Measurements from ENCODE around the gene WBP2. TPM values are rescaled to one million over a fixed set of nuclear protein-coding genes. Genes with fewer than 3 reads are reported as not detected.

WBP2 gene
- total RNA-seq, 4 donors from 2014 or later: 27.7 to 75.1 (median 56.8) TPM

DNA sequence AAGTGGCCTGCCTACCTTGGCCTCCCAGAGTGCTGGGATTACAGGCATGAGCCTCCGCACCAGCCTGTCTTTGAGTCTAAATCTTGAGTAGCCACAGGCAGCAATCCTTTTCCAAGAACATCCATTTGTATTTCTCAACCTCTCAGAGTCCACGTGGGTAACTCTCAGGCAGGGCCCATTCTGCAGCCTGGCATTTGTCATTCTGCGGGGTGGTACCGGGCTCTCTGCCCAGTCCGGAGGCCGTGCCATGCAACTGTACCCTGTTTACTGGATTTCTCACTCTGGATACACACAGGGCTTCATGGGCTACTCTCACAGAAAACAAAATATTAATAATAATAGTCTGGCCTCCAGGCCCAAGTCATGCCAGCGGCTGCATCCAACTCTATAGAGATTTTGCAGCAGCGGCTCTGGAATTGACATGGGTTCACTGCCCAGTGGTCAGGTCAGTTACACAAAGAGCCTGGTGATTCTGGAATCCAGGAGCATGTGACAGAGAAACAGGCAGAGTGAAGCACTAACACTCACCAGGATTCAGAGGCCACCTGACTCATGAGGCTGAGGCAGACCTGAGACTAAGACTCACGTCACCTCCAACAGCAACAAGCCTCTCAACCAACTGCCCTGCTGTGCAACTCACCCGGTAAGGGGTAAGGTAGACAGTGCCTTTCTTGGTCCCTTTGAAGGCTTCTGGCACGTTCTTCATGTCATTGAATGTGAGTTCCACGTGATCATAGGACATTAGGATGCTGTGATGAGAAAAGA, 4.0 kb downstream of the WBP2 start:
- peaks cover 11 to 51% (median 25%) of the 10 kb centered on the region in 4 donors for H3K4me1 ChIP-seq
- peaks cover 0 to 50% (median 21%) of the 10 kb centered on the region in 4 donors for H3K36me3 ChIP-seq
- 80 to 92% methylated on average over 2 to 12 of the region's 12 CpGs for WGBS, 2 donors (ENCODE audit: low coverage in 1 of 2)
- intact Hi-C loops (cut with DNase I; ENCODE audit: low total_unique reads): loop anchor here (10.0 kb wide), 1 partner anchor 66 kb away; the partner anchor contains the start of gene UNK
- H3K27me3 ChIP-seq: no peaks in the 10 kb centered on the region
- TF ChIP-seq POLR2AphosphoS5 (IDR thresholded peaks at IDR 0.05): no peak
- TF ChIP-seq, protein P1, sequence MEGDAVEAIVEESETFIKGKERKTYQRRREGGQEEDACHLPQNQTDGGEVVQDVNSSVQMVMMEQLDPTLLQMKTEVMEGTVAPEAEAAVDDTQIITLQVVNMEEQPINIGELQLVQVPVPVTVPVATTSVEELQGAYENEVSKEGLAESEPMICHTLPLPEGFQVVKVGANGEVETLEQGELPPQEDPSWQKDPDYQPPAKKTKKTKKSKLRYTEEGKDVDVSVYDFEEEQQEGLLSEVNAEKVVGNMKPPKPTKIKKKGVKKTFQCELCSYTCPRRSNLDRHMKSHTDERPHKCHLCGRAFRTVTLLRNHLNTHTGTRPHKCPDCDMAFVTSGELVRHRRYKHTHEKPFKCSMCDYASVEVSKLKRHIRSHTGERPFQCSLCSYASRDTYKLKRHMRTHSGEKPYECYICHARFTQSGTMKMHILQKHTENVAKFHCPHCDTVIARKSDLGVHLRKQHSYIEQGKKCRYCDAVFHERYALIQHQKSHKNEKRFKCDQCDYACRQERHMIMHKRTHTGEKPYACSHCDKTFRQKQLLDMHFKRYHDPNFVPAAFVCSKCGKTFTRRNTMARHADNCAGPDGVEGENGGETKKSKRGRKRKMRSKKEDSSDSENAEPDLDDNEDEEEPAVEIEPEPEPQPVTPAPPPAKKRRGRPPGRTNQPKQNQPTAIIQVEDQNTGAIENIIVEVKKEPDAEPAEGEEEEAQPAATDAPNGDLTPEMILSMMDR (IDR thresholded peaks at IDR 0.05): no peak
- TF ChIP-seq POLR2A (IDR thresholded peaks at IDR 0.05): no peak
- TF ChIP-seq EP300 (IDR thresholded peaks at IDR 0.05; ENCODE audit: low read depth): no peak
- H3K4me3 ChIP-seq: no peak overlapping the region
- H3K27ac ChIP-seq: peak overlapping the region; percentile 42 to 68 (median 55)
- no peaks in the 10 kb centered on the region for H3K9me3 ChIP-seq
- no peak for DNase-seq
- in situ Hi-C loops (cut with MboI; ENCODE audit: low pct_ligation_motif_present in 1 of 4, low pct_unique_long_range_greater_than_20kb in 1 of 4, low sequenced_read_pairs in 3 of 4): no loop called here

DNA sequence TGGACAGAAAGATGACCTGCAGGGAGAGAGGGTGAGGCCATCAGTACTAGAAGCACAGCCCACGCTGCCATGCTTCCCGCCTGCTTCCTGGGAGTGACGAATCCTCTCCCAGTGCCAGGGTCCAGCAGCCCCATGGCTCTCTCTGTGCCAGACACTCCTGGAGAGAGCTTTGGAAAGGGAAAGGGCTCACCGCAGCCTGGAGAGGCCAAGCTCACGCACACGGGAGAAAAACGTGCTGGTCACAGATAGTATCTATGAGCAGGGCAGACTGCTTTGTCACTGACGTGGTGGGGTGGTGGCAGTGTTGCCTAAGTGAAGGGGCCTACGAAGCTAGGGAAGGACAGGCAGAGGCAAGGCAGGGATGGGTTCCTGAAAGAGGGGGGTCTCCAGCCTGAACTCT, 5.4 kb downstream of the WBP2 start:
- WGBS, 2 donors (ENCODE audit: low coverage in 1 of 2): 81 to 82% methylated on average over 7 to 9 of the region's 9 CpGs
- H3K27me3 ChIP-seq: no peaks in the 10 kb centered on the region
- DNase-seq: no peak
- peak overlapping the region in 2 of 4 donors; percentile 22 to 28 for H3K27ac ChIP-seq
- TF ChIP-seq POLR2A (IDR thresholded peaks at IDR 0.05): no peak
- TF ChIP-seq, protein P1 (IDR thresholded peaks at IDR 0.05): no peak
- no peak for TF ChIP-seq EP300 (IDR thresholded peaks at IDR 0.05; ENCODE audit: low read depth)
- no peak for TF ChIP-seq POLR2AphosphoS5 (IDR thresholded peaks at IDR 0.05)
- intact Hi-C loops (cut with DNase I; ENCODE audit: low total_unique reads) (loop anchor here (10.0 kb wide), 1 partner anchor 65 kb away; the partner anchor contains the start of gene UNK), in situ Hi-C loops (cut with MboI; ENCODE audit: low pct_ligation_motif_present in 1 of 4, low pct_unique_long_range_greater_than_20kb in 1 of 4, low sequenced_read_pairs in 3 of 4) (no loop called here)
- no peak overlapping the region for H3K4me3 ChIP-seq
- peaks cover 0 to 51% (median 21%) of the 10 kb centered on the region in 4 donors for H3K36me3 ChIP-seq
- H3K4me1 ChIP-seq: peaks cover 24 to 64% (median 36%) of the 10 kb centered on the region in 4 donors
- no peaks in the 10 kb centered on the region for H3K9me3 ChIP-seq

DNA sequence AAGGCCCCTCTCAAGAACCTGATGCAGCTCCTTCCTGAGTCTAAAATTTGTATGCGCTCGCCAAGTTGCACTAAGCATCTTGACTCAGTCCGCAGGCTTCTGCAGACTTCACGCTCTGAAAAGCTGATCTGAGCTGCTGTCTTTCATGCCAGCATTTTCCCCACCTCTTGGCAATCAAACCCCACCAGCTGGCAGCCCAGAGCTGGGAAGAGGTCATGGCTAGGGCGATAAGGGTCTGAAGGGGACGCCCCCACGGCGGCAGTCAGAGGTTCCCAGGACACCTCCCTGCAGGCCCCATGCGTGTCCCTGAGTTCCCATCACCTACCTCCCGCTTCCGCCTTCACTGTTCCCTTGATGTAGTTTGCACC, 5.9 kb downstream of the WBP2 start:
- Histone ChIP-seq H3K27me3 (no peaks in the 10 kb centered on the region), H3K36me3 (peaks cover 0 to 51% (median 21%) of the 10 kb centered on the region in 4 donors), H3K9me3 (no peaks in the 10 kb centered on the region), H3K27ac (peak overlapping the region in 3 of 4 donors; percentile 22 to 44 (median 28)), H3K4me3 (no peak overlapping the region), H3K4me1 (peaks cover 28 to 66% (median 37%) of the 10 kb centered on the region in 4 donors)
- in situ Hi-C loops (cut with MboI; ENCODE audit: low pct_ligation_motif_present in 1 of 4, low pct_unique_long_range_greater_than_20kb in 1 of 4, low sequenced_read_pairs in 3 of 4): no loop called here
- DNase-seq: no peak
- WGBS, 2 donors (ENCODE audit: low coverage in 1 of 2): 96% methylated on average over 11 of the region's 11 CpGs; no CpG with 5 or more reads in 1 of the 2 donors
- intact Hi-C loops (cut with DNase I; ENCODE audit: low total_unique reads): no loop called here
- no peak for TF ChIP-seq POLR2A (IDR thresholded peaks at IDR 0.05)
- TF ChIP-seq POLR2AphosphoS5 (IDR thresholded peaks at IDR 0.05): no peak
- no peak for TF ChIP-seq EP300 (IDR thresholded peaks at IDR 0.05; ENCODE audit: low read depth)
- TF ChIP-seq, protein P1 (IDR thresholded peaks at IDR 0.05): no peak

DNA sequence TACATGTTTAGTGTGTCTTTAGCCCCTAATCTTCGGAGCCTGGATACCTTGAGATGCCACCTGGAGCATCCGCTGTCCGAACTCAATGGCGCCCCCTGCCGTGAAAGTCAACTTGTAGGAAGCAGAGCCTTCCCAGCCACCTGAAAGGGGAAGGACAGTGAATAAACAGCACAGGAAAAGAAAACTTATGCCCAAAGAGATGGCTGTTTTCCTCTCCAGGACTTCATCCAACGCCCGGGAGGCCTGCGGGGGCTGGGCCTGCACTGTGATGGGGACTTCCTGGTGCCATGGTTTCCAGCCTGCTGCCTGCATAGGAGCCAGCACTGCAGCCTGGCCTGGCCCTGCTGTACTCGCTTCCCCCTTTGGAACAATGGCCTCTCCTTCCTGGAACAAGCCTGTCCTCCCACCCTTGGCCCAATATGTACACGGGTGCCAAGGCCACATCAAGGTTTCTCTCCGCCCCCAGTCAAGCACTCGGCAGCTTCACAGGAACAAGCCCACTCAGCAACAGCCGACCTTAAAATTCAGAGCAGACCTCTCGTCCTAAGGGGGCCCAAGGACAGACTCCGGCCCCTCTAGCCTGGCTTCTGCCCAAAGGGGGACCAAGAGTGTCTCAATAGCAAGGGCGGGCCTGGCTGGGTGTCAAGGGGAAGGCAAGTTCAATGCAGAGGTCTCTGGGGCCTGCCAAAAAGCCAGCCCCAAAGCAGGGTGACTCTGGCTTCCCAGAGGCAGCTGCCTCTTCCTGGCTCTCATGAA, 6.4 kb downstream of the WBP2 start:
- H3K9me3 ChIP-seq: no peaks in the 10 kb centered on the region
- DNase-seq: peak; percentile 88
- no peak for TF ChIP-seq EP300 (IDR thresholded peaks at IDR 0.05; ENCODE audit: low read depth)
- TF ChIP-seq, protein P1 (IDR thresholded peaks at IDR 0.05): peak; percentile 70 to 81 (median 74)
- no peak for TF ChIP-seq POLR2AphosphoS5 (IDR thresholded peaks at IDR 0.05)
- TF ChIP-seq POLR2A (IDR thresholded peaks at IDR 0.05): no peak
- in situ Hi-C loops (cut with MboI; ENCODE audit: low pct_ligation_motif_present in 1 of 4, low pct_unique_long_range_greater_than_20kb in 1 of 4, low sequenced_read_pairs in 3 of 4): no loop called here
- H3K4me3 ChIP-seq: no peak overlapping the region
- H3K4me1 ChIP-seq: peaks cover 28 to 66% (median 34%) of the 10 kb centered on the region in 4 donors
- H3K27ac ChIP-seq: peak overlapping the region in 3 of 4 donors; percentile 22 to 44 (median 27)
- H3K36me3 ChIP-seq: peaks cover 0 to 51% (median 21%) of the 10 kb centered on the region in 4 donors
- H3K27me3 ChIP-seq: no peaks in the 10 kb centered on the region
- 20 to 46% methylated on average over 2 to 16 of the region's 16 CpGs for WGBS, 2 donors (ENCODE audit: low coverage in 1 of 2)
- intact Hi-C loops (cut with DNase I; ENCODE audit: low total_unique reads): no loop called here

Data from transverse colon (tissue), 4 donors.